Psoas muscle (tissue), 8 donors: ENCODE results near the gene AS3MT. TPM values are rescaled to one million over a fixed set of nuclear protein-coding genes. Genes with fewer than 3 reads are reported as not detected.

Experiments
- ATAC-seq, 4 donors: fragments of 200-7000 bp; cut with Tn5 transposase; one replicate each; pipeline ENCODE4 v1.9.1; 2020; ENCODE audit warnings: moderate library complexity in 3 of 4, mild to moderate bottlenecking in 2 of 4
- DNase-seq, 2 donors: peaks; one replicate each; pipeline ENCODE4 v3.0.0-alpha.2; 2020
- H3K27ac ChIP-seq: fragments of 200-600 bp; one replicate; pipeline ENCODE4 v1.8.0; 2022
- H3K27me3 ChIP-seq, 3 donors: fragments of 200-600 bp in 1 of 3; one replicate each; pipeline versions ENCODE4 v1.6.1 to v1.8.0; 2013 to 2022; ENCODE audit warnings: low read length in 2 of 3, mild to moderate bottlenecking in 2 of 3, moderate library complexity in 1 of 3; ENCODE audit not compliant: insufficient read depth in 3 of 3
- H3K36me3 ChIP-seq, 2 donors: fragments of 200-600 bp in 1 of 2; one replicate each; pipeline versions ENCODE4 v1.6.1 to v1.8.0; 2013 to 2022; ENCODE audit warnings: low read depth in 1 of 2, mild to moderate bottlenecking in 1 of 2, moderate library complexity in 1 of 2; ENCODE audit not compliant: insufficient read depth in 1 of 2
- H3K4me1 ChIP-seq: fragments of 200-600 bp; one replicate; pipeline ENCODE4 v1.8.0; 2022
- H3K4me3 ChIP-seq: fragments of 200-600 bp; one replicate; pipeline ENCODE4 v1.8.0; 2022; ENCODE audit warnings: mild to moderate bottlenecking
- H3K9me3 ChIP-seq: fragments of 200-600 bp; one replicate; pipeline ENCODE4 v1.8.0; 2022
- CTCF ChIP-seq: fragments of 200-600 bp; IDR thresholded peaks from one replicate; pipeline ENCODE4 v1.8.0; 2022; ENCODE audit warnings: antibody characterized with exemption
- WGBS, 3 donors: extraction: QIAGEN DNeasy Blood & Tissue Kit; methylation state at CpG; one replicate each; pipeline versions ENCODE4 v1.1.6 to v1.1.7; 2013; 5-methylcytosine and 5-hydroxymethylcytosine counted together
- intact Hi-C, 2 donors: fragments of 100-400 bp; cut with DNase I; formaldehyde crosslinking; loops; one replicate each; pipeline versions ENCODE4 v1.11.0 to v1.14.2; 2022
- polyA plus RNA-seq, 3 donors: library from polyadenylated mRNA; stranded (reverse); fragments of 200-250 nt; gene quantifications; one replicate each; pipeline ENCODE4 v1.2.3, GENCODE V29; 2013
- total RNA-seq, 4 donors: library from RNA; stranded (reverse); fragmentation: NEBNext Ultra II Directional in 2 of 4; extraction: Animal tissue kit (Norgen Biotek cat#: 25700) in 2 of 4; gene quantifications; one replicate each; pipeline versions ENCODE4 v1.2.1 to v1.2.4, GENCODE V29; 2021 to 2023
- donor health status: healthy with polysubstance abuse.
- donor health status: DM: no; HTN: no; CAD: no; lungs with moderate emphysema.
- donor health status: Bipolar disorder and iron deficiency.
- donor health status: healthy.
- donor health status: DM: yes; HTN: yes; CAD: no.
- donor health status: DM: no; HTN: no; CAD: no.
- donor health status: DM: no; HTN: no; CAD: no.
- donor health status: DM: yes; HTN: yes; CAD: no.

The AS3MT gene
- total and polyA plus RNA-seq, 7 donors = 0.96 to 4.9 (median 2.2) TPM

- WGBS, 3 donors = 84 to 93% (median 88%) methylated on average over 4 of the region's 4 CpGs
- intact Hi-C loops = no loop called here
These were observed 25.4 kb downstream of the AS3MT start for GRCh38 chr10:102894466-102895213.

GRCh38 chr10:102900006-102900405 lies 30.7 kb downstream of the AS3MT start:
- no peak for TF ChIP-seq CTCF
- Histone ChIP-seq H3K27ac (no peak overlapping the region), H3K9me3 (no peaks in the 10 kb centered on the region), H3K4me1 (no peaks in the 10 kb centered on the region), H3K36me3 (peaks cover 0 to 13% of the 10 kb centered on the region in 2 donors), H3K4me3 (no peak overlapping the region), H3K27me3 (no peaks in the 10 kb centered on the region)
- 79 to 85% (median 84%) methylated on average over 3 of the region's 3 CpGs for WGBS, 3 donors
- intact Hi-C loops = loop anchor here (2.0 to 5.0 kb wide), 4 partner anchors 65 to 173 kb away; no protein-coding TSS in a partner anchor
- ATAC-seq (no peak), DNase-seq (no peak)

More at GRCh38 chr10:102894466-102895213, 25.4 kb downstream of the AS3MT start:
- Histone ChIP-seq H3K36me3 (peaks cover 0 to 40% of the 10 kb centered on the region in 2 donors), H3K4me3 (no peak overlapping the region), H3K27me3 (no peaks in the 10 kb centered on the region), H3K27ac (no peak overlapping the region), H3K4me1 (no peaks in the 10 kb centered on the region), H3K9me3 (no peaks in the 10 kb centered on the region)
- ATAC-seq (no peak), DNase-seq (no peak)
- TF ChIP-seq CTCF = no peak

- DNase-seq = no peak
- TF ChIP-seq CTCF = no peak
- Histone ChIP-seq H3K36me3 (peaks cover 0 to 6% of the 10 kb centered on the region in 2 donors), H3K27ac (no peak overlapping the region), H3K4me1 (no peaks in the 10 kb centered on the region), H3K27me3 (no peaks in the 10 kb centered on the region), H3K9me3 (no peaks in the 10 kb centered on the region), H3K4me3 (no peak overlapping the region)
- no peak for ATAC-seq
- intact Hi-C loops = loop anchor here in 1 of 2 donors (5.0 kb wide), 1 partner anchor 72 kb away; no protein-coding TSS in a partner anchor
These were observed 35.1 kb downstream of the AS3MT start for GRCh38 chr10:102904346-102904745.

GRCh38 chr10:102906507-102906906 lies 37.2 kb downstream of the AS3MT start:
- DNase-seq = no peak
- ATAC-seq = no peak
- H3K4me1 ChIP-seq = no peaks in the 10 kb centered on the region
- no peaks in the 10 kb centered on the region for H3K27me3 ChIP-seq
- intact Hi-C loops = no loop called here
- H3K27ac ChIP-seq = no peak overlapping the region
- no peaks in the 10 kb centered on the region for H3K9me3 ChIP-seq
- no peaks in the 10 kb centered on the region for H3K36me3 ChIP-seq
- no peak for TF ChIP-seq CTCF
- 83 to 88% (median 86%) methylated on average over 4 of the region's 4 CpGs for WGBS, 3 donors
- H3K4me3 ChIP-seq = no peak overlapping the region
